HG03196 (cell line): ENCODE data around the gene HSD17B3.
"Not testable (repeated sequence)": the region's sequence is repeated elsewhere in the genome, so short reads cannot be mapped to it uniquely, and the experiment has no call there.

Experiments
- ATAC-seq: cut with Tn5 transposase; IDR thresholded peaks from one replicate; pipeline ENCODE4 v1.9.1; 2021; ENCODE audit not compliant: unreplicated experiment

Gene HSD17B3

GRCh38 chr9:96309850-96310249 lies 7.9 kb upstream of the HSD17B3 start:
- no peak for ATAC-seq

GRCh38 chr9:96306958-96307357 lies 5.0 kb upstream of the HSD17B3 start:
- not testable (repeated sequence) for ATAC-seq

GRCh38 chr9:96305171-96305570 lies 3.2 kb upstream of the HSD17B3 start:
- ATAC-seq, result no peak

- ATAC-seq, result no peak
These were observed 2.3 kb upstream of the HSD17B3 start for GRCh38 chr9:96304230-96304629.

GRCh38 chr9:96299823-96300222 lies 2.2 kb downstream of the HSD17B3 start:
- no peak for ATAC-seq

GRCh38 chr9:96294159-96294545 lies 7.8 kb downstream of the HSD17B3 start:
- no peak for ATAC-seq

- no peak for ATAC-seq
These were observed 8.3 kb downstream of the HSD17B3 start for GRCh38 chr9:96293498-96294158.

- no peak for ATAC-seq
These were observed 12.6 kb downstream of the HSD17B3 start for GRCh38 chr9:96289392-96289791.

- ATAC-seq, result no peak
These were observed 20.3 kb downstream of the HSD17B3 start for GRCh38 chr9:96281641-96282040.

- no peak for ATAC-seq
These were observed 22.0 kb downstream of the HSD17B3 start for GRCh38 chr9:96279932-96280331.

GRCh38 chr9:96274939-96275338 lies 27.0 kb downstream of the HSD17B3 start:
- ATAC-seq, result no peak

- ATAC-seq, result no peak
These were observed 31.7 kb downstream of the HSD17B3 start for GRCh38 chr9:96270236-96270744.

- ATAC-seq, result no peak
These were observed 43.0 kb downstream of the HSD17B3 start for GRCh38 chr9:96258967-96259366.

- no peak for ATAC-seq
These were observed 45.2 kb downstream of the HSD17B3 start for GRCh38 chr9:96256800-96257199.

- ATAC-seq, result no peak
These were observed 46.3 kb downstream of the HSD17B3 start for GRCh38 chr9:96255698-96256097.

- no peak for ATAC-seq
These were observed 48.8 kb downstream of the HSD17B3 start for GRCh38 chr9:96253059-96253696.

GRCh38 chr9:96251451-96251850 lies 50.5 kb downstream of the HSD17B3 start:
- ATAC-seq, result no peak

- no peak for ATAC-seq
These were observed 52.2 kb downstream of the HSD17B3 start for GRCh38 chr9:96249746-96250145.

GRCh38 chr9:96246267-96246671 lies 55.7 kb downstream of the HSD17B3 start:
- ATAC-seq, result no peak

GRCh38 chr9:96245399-96245798 lies 56.6 kb downstream of the HSD17B3 start:
- ATAC-seq, result no peak

- ATAC-seq, result no peak
These were observed 58.2 kb downstream of the HSD17B3 start for GRCh38 chr9:96243778-96244177.

- no peak for ATAC-seq
These were observed 59.2 kb downstream of the HSD17B3 start for GRCh38 chr9:96242811-96243210.

- ATAC-seq, result peak; percentile 70
These were observed 60.6 kb downstream of the HSD17B3 start for GRCh38 chr9:96241391-96241809.
